Measurements from ENCODE around the gene DCC. TPM values are rescaled to one million over a fixed set of nuclear protein-coding genes. Genes with fewer than 3 reads are reported as not detected.

Gene DCC
- polyA plus RNA-seq, 1 of the 3 experiments (the other 2 are of a cell fraction), result 0.20 TPM

DNA sequence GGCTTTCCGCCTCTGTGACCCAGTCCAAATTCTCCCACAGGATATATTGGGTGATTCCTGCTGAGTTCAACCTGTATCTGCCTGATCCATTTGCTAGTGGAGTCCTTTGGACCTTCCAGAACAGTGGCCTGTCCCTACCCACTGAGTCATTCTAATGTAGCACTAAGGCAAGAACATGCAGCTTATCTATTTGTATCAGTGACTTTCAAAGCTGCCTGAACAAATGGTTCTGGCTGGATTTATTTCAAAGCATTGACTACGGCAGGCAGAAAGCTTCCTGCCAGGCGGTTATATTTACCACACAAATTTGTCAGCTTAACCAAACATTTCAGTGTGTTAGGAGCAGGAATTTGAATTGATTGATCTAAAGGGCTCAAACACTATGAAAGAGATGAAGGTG is 613.4 kb downstream of the DCC start:
- Histone ChIP-seq H3K27ac (ENCODE audit: low read depth in 2 of 2, low read length in 1 of 2) (no peak overlapping the region), H4K20me1 (ENCODE audit: insufficient read depth) (no peaks in the 10 kb centered on the region), H3K4me2 (no peak overlapping the region), H3K9ac (no peak overlapping the region), H3K79me2 (ENCODE audit: insufficient read depth) (no peaks in the 10 kb centered on the region), H3F3A (replicated peaks; ENCODE audit: insufficient read depth) (no peaks in the 10 kb centered on the region), H2AFZ (ENCODE audit: low read depth) (no peak overlapping the region), H3K9me2 (no peaks in the 10 kb centered on the region), H3K27me3 (ENCODE audit: insufficient read depth) (no peaks in the 10 kb centered on the region), H3K4me1 (ENCODE audit: control insufficient read depth in 1 of 2, insufficient read depth in 2 of 2, low read depth in 1 of 2, low read length in 1 of 2) (no peaks in the 10 kb centered on the region), H3K36me3 (replicated peaks in 1 of 2; ENCODE audit: control insufficient read depth in 1 of 2, insufficient read depth in 2 of 2, low read length in 1 of 2) (no peaks in the 10 kb centered on the region), H3K4me3 (ENCODE audit: low read depth in 2 of 2, low read length in 1 of 2) (no peak overlapping the region), H3K9me3 (peaks cover 7% of the 10 kb centered on the region; the same call in 1 of the 2 replicates)
- DNase-seq, result no peak
- 27% methylated on average over 3 of the region's 3 CpGs for WGBS (ENCODE audit: low lambda C conversion rate)
- ChIA-PET CTCF (no interaction called here), POLR2A (no interaction called here)
- no peak for TF ChIP-seq EP300 (IDR thresholded peaks at IDR 0.05; ENCODE audit: borderline replicate concordance in 1 of 2, low read depth in 1 of 2, low read length in 1 of 2)
- no peak for TF ChIP-seq CHD2 (IDR thresholded peaks at IDR 0.05; ENCODE audit: low read length, partially characterized antibody)
- TF ChIP-seq YY1 (IDR thresholded peaks at IDR 0.05; ENCODE audit: low read depth), result no peak
- TF ChIP-seq, protein P1, sequence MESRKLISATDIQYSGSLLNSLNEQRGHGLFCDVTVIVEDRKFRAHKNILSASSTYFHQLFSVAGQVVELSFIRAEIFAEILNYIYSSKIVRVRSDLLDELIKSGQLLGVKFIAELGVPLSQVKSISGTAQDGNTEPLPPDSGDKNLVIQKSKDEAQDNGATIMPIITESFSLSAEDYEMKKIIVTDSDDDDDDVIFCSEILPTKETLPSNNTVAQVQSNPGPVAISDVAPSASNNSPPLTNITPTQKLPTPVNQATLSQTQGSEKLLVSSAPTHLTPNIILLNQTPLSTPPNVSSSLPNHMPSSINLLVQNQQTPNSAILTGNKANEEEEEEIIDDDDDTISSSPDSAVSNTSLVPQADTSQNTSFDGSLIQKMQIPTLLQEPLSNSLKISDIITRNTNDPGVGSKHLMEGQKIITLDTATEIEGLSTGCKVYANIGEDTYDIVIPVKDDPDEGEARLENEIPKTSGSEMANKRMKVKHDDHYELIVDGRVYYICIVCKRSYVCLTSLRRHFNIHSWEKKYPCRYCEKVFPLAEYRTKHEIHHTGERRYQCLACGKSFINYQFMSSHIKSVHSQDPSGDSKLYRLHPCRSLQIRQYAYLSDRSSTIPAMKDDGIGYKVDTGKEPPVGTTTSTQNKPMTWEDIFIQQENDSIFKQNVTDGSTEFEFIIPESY (IDR thresholded peaks at IDR 0.05; ENCODE audit: borderline replicate concordance, low read depth), result no peak
- no peak for TF ChIP-seq MXI1 (IDR thresholded peaks at IDR 0.05; ENCODE audit: low read depth, low read length)
- no peak for TF ChIP-seq FOXJ3 (CRISPR knock-in tag; IDR thresholded peaks at IDR 0.05)
- TF ChIP-seq TCF12 (IDR thresholded peaks at IDR 0.05), result no peak

DNA sequence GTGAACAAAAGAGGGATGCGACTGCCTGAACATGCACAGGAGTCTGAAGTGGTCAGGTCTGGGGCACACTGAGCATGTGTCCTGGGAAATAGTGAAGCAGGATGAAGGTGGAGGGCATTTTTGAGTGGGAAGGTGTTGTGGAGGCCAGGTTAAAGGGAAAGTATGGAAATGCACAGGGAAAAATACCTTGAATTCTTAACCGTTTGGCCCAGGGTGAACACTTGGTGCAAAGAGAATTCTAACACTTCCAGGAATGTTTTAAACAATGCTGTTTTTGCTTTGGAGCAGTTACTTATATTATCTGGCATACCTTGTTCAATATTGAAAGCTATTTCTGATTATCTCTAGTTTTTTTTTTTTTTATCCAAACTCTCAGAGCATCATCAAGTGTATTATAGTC is 623.5 kb downstream of the DCC start:
- Histone ChIP-seq H3K9me2 (no peaks in the 10 kb centered on the region), H4K20me1 (ENCODE audit: insufficient read depth) (no peaks in the 10 kb centered on the region), H3K36me3 (replicated peaks in 1 of 2; ENCODE audit: control insufficient read depth in 1 of 2, insufficient read depth in 2 of 2, low read length in 1 of 2) (no peaks in the 10 kb centered on the region), H3K27ac (ENCODE audit: low read depth in 2 of 2, low read length in 1 of 2) (no peak overlapping the region), H3K9ac (no peak overlapping the region), H3K4me2 (no peak overlapping the region), H3F3A (replicated peaks; ENCODE audit: insufficient read depth) (no peaks in the 10 kb centered on the region), H3K79me2 (ENCODE audit: insufficient read depth) (no peaks in the 10 kb centered on the region), H3K27me3 (ENCODE audit: insufficient read depth) (no peaks in the 10 kb centered on the region), H3K4me3 (ENCODE audit: low read depth in 2 of 2, low read length in 1 of 2) (no peak overlapping the region), H3K9me3 (0 out of 2 replicates have a peak, but pooled peaks cover 3% of the 10 kb centered on the region), H2AFZ (ENCODE audit: low read depth) (no peak overlapping the region), H3K4me1 (ENCODE audit: control insufficient read depth in 1 of 2, insufficient read depth in 2 of 2, low read depth in 1 of 2, low read length in 1 of 2) (no peaks in the 10 kb centered on the region)
- 35% methylated on average over 2 of the region's 2 CpGs for WGBS (ENCODE audit: low lambda C conversion rate)
- DNase-seq, result no peak
- ChIA-PET CTCF (no interaction called here), POLR2A (no interaction called here)
- TF ChIP-seq TEAD4 (IDR thresholded peaks at IDR 0.05; ENCODE audit: borderline replicate concordance, insufficient read depth), result no peak
- TF ChIP-seq, protein P2, sequence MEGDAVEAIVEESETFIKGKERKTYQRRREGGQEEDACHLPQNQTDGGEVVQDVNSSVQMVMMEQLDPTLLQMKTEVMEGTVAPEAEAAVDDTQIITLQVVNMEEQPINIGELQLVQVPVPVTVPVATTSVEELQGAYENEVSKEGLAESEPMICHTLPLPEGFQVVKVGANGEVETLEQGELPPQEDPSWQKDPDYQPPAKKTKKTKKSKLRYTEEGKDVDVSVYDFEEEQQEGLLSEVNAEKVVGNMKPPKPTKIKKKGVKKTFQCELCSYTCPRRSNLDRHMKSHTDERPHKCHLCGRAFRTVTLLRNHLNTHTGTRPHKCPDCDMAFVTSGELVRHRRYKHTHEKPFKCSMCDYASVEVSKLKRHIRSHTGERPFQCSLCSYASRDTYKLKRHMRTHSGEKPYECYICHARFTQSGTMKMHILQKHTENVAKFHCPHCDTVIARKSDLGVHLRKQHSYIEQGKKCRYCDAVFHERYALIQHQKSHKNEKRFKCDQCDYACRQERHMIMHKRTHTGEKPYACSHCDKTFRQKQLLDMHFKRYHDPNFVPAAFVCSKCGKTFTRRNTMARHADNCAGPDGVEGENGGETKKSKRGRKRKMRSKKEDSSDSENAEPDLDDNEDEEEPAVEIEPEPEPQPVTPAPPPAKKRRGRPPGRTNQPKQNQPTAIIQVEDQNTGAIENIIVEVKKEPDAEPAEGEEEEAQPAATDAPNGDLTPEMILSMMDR (IDR thresholded peaks at IDR 0.05), result no peak
